NCI-H460 (cell line): ENCODE measurements around the gene SMARCD3. TPM values are rescaled to one million over a fixed set of nuclear protein-coding genes. Genes with fewer than 3 reads are reported as not detected.

Experiments used
- DNase-seq: peaks from one replicate; pipeline ENCODE4 v3.0.0-alpha.2; 2016; ENCODE audit warnings: low read depth; ENCODE audit errors: extremely low read depth
- polyA plus RNA-seq: library from polyadenylated mRNA; depleted of rRNA; stranded (reverse); fragments of >200 nt; gene quantifications from 2 replicates; pipeline ENCODE4 v1.2.3, GENCODE V29; 2014; cell fraction: nucleus; rRNA removed
- total RNA-seq: library from RNA; depleted of rRNA; stranded (reverse); fragments of >200 nt; shearing (Covaris generic); gene quantifications from 2 replicates; pipeline ENCODE4 v1.2.3, GENCODE V29; 2014; rRNA removed

SMARCD3 gene
- total RNA-seq: 39.0 and 43.5 TPM in 2 replicates
- polyA plus RNA-seq: 146 and 166 TPM in 2 replicates

GRCh38 chr7:151248346-151249033, at the start of gene SMARCD3:
Gene SMARCD3, minus strand, starts transcription at chr7:151248694. Its CDS starts 132 bp downstream, at chr7:151248562.
- DNase-seq: peak; percentile 23

GRCh38 chr7:151296202-151296992, 47.9 kb upstream of the SMARCD3 start:
- no peak for DNase-seq

DNA sequence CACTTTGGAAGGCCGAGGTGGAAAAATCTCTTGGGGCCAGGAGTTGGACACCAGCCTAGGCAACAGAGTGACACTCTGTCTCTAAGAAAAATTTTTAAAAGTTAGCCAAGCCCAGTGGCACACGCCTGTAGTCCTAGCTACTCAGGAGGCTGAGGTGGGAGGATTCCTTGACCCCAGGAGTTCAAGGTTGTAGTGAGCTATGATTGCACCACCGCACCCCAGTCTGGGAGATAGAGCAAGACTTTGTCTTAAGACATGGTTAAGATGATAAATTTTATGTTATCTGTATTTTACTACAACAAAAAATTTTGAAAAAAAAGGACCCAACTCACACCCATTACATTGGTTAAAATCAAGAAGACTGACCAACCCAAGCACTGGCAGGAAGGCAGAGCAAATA, 44.4 kb upstream of the SMARCD3 start:
- no peak for DNase-seq

GRCh38 chr7:151291206-151291605, 42.7 kb upstream of the SMARCD3 start:
- DNase-seq: no peak

- DNase-seq: no peak
Observed at GRCh38 chr7:151290355-151290760, 41.9 kb upstream of the SMARCD3 start.

GRCh38 chr7:151289891-151290290, 41.4 kb upstream of the SMARCD3 start:
- DNase-seq: no peak

GRCh38 chr7:151286148-151286547, 37.7 kb upstream of the SMARCD3 start:
- DNase-seq: no peak

GRCh38 chr7:151283302-151283701, 34.8 kb upstream of the SMARCD3 start:
- no peak for DNase-seq

- DNase-seq: no peak
Observed at GRCh38 chr7:151282111-151282510, 33.6 kb upstream of the SMARCD3 start.

DNA sequence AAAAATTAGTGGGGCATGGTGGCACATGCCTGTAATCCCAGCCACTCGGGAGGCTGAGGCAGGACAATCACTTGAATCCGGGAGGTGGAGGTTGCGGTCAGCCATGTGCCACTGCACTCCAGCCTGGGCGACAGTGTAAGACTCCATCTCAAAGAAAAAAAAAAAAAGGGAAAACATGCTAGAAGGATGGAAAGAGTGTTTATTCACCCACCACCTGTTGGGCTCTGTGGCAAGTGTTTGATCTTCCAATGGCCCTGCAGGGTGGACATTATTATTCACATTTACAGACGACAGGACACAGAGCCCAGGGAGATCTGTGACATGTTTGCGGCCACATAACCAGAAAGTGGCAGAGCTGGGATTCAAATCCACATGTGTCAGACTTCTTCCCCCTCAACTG, 33.2 kb upstream of the SMARCD3 start:
- DNase-seq: no peak

DNA sequence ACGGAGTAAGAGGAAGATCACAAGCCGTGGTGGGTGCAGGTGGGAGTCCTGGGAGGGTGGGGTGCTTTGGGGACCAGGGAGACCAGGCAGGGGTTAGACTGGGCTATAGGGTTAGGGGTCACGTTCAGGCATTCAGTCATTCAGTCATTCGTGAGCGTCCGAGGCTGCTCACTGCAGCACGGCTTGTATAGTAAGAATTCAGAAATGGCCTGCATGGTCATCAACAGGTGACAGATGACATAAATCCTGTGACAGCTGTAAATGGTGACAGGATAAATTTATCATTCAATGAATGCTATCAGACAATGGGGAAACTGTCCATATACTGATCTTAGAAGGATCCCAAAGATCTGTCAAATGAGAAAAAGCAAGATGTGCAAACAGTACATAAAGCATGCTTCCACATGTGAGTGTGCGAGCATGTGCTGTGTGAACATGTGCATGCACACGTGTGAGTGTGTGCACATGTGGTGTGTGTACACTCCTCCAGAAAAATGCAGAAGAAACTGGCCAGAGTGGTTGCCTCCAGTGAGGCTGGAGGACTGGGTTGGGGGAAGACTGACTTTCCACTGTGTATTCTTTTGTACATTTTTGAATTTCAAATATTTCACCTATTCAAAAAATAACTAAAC, 32.0 kb upstream of the SMARCD3 start:
- no peak for DNase-seq

DNA sequence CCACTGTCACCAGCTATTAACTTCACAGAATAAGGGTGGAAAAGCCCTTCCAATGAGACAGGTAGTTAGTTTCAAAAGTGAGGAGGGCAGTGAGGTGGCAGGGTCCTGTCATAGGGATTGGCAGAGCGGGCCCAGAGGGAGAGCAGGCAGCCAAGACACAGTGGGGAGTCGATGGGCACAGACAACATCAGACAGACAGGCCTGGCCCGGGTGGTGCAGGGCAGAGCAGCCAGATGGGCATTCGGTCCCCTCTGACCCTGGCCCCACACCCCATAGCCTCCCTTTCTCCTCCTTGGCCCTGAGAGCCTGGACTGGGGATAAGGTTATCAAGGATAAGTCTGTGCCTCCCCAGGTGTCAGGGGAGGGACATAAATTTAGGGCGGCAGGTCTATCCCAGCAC, 31.4 kb upstream of the SMARCD3 start:
- DNase-seq: no peak

GRCh38 chr7:151278949-151279348, 30.5 kb upstream of the SMARCD3 start:
- no peak for DNase-seq

DNA sequence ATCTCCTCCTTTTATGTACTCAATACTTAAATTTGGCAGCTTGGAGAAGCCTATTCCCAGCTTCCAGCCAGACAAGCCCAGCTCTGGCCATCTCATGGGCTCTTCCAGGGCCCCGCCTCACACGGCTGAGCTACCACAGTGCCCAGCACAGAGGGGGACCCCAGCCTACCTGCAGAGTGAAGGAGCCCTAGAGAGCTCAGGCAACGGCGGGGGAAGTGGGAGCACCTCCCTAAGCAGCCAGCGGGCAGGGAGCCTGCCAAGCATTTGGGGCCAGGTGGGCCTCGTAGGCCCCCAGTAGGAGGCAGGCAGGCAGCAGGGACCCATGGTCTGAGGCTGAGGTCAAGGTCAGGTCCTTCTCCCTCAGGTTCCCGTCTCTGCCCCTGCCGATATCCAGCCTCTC, 29.1 kb upstream of the SMARCD3 start:
- no peak for DNase-seq

- peak; percentile 45 for DNase-seq
Observed at GRCh38 chr7:151276666-151277590, 28.4 kb upstream of the SMARCD3 start.

DNA sequence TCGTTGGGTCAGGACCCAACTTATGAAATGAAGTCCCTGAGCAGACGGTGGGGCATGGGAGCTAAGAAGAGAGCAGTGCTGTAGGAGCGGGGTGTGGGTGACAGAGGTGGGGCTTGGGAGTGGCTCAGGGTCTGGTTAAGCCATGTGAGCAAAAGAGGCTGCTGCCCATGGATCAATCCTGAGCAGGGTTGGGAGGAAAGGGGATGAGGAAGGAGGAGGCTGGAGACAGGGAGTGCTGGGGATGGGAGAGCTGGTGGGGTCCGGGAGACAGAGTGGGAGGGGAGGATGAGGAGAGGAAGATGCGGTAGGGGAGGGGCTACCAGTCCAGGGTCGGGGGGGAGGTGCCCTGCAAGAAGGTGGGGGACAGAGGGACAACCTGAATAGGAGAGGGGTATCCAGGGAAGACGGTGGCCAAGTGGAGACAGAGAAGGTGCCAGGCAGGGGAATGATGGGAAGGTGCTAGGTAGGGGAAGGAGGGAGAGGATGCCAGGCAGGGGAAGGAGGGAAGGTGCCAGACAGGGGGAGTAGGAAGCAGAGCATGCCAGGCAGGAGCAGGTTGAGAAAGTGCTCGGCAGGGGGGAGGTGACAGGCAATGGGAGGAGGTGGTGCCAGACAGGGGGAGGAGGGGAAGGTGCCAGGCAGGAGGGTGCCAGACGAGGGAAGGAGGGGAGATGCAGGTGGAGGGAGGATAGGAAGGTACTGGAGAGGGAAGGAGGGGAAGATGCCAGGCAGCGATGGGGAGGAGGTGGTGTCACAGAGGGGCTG, 27.5 kb upstream of the SMARCD3 start:
- no peak for DNase-seq

DNA sequence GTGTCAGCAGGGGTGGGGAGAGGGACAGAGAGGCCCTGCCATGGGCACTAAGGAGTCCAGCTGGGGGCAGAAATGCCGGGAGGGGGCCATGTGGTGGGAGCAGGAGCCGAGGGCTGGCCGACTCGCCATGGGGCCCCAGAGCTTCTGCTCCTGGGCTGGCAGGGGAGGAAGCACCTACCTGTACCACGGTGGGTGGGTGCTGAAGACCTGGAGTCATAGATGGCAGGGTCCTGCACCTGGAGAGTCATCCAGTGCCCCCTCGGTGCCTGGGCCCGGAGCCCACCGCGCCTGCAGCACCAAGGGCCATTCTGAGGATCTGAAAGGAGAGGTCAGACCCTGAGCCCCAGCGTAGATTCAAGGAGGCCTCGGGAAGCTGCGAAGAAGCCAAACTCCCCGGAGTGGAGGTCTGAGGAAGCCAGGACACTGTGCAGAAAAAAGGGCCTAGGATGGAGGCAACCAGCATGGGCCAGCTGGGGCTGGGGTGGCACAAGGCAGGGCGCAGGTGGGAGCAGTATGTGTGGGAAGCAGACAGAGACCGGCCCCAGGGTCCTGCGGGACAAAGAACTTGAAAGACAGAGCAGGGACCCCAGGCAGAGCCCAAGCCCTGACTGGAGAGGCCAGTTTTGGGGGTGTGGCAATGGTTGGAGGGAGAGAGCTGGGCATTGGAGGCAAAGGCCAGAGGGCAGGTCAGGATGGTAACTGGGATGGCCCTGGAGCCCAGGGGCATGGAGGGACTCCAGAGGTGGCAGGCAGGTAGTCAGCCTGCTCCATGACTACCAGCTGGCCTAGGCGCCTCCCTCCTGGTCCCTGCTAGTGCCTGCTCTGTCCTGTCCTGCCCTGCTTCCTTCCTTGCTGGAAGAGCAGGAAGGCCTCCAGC, 26.7 kb upstream of the SMARCD3 start:
- DNase-seq: no peak

DNA sequence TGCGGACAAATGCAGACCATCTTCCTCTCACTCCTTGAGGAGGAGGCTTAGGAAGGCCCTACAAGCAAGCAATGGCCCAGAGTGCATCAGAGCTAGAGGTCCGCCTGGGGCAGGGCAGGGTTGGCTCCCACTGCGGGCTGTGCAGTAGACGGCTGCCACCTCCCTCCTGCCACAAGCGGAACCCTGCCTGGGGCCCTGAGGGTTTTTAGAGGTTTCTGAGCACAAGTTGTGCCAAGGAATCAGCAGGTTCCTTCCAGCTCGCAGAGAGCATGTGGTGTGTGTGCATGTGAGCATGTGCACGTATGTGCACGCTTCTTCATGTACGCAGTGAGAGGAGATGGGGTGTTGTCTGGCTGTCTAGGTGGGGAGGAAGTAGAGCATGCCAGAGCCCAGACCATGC, 25.9 kb upstream of the SMARCD3 start:
- DNase-seq: no peak
